Nephron progenitor cell (in vitro differentiated cells): ENCODE results near the gene MYH14.

Experiments used
- DNase-seq: peaks from one replicate; pipeline ENCODE4 v3.0.0; 2021
- H3K27ac Mint-ChIP-seq: 2 replicates; pipeline ENCODE4 v1.8.0; 2021; ENCODE audit warnings: mild to moderate bottlenecking, moderate library complexity, mixed read lengths
- H3K27me3 Mint-ChIP-seq: 2 replicates; pipeline ENCODE4 v1.8.0; 2021; ENCODE audit warnings: mild to moderate bottlenecking, low read depth, mixed read lengths; ENCODE audit not compliant: poor library complexity
- H3K36me3 Mint-ChIP-seq: 2 replicates; pipeline ENCODE4 v1.8.0; 2021; ENCODE audit warnings: low read depth, mixed read lengths
- H3K4me1 Mint-ChIP-seq: 2 replicates; pipeline ENCODE4 v1.8.0; 2021; ENCODE audit warnings: mixed read lengths
- H3K4me3 Mint-ChIP-seq: 2 replicates; pipeline ENCODE4 v1.8.0; 2021; ENCODE audit warnings: mild to moderate bottlenecking, moderate library complexity, mixed read lengths
- H3K9me3 Mint-ChIP-seq: 2 replicates; pipeline ENCODE4 v1.8.0; 2021; ENCODE audit warnings: mild to moderate bottlenecking, moderate library complexity, mixed read lengths
- TF ChIP-seq, protein P1 (sequence below): fragments of 200-600 bp; sonication (generic); IDR thresholded peaks from 2 replicates; pipeline ENCODE4 v1.5.0; 2021; ENCODE audit warnings: antibody characterized with exemption

MYH14 gene

DNA sequence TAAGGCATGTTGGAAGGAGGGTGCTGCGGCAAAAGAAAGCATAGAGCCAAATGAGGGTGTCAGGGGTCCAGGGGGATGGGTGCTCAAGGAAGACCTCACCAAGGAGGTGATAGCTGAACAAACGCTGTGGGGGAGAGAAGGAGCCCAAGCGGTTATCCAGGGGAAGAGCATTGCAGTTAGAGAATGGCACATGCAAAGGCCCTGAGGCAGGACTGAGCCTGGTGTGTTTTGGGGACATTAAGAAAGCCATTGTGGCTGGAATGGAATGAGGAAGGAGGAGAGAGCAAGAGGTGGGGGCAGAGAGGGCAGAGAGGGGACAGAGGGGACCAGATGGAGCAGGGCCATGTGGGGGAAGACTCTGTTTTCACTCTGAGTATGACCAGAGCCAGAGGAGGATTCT, 6.1 kb upstream of the MYH14 start:
- Mint-ChIP-seq H3K27ac (no peak overlapping the region), H3K4me3 (no peak overlapping the region), H3K36me3 (no peaks in the 10 kb centered on the region), H3K27me3 (peaks cover 79% of the 10 kb centered on the region), H3K4me1 (no peaks in the 10 kb centered on the region), H3K9me3 (no peaks in the 10 kb centered on the region)
- TF ChIP-seq, protein P1, sequence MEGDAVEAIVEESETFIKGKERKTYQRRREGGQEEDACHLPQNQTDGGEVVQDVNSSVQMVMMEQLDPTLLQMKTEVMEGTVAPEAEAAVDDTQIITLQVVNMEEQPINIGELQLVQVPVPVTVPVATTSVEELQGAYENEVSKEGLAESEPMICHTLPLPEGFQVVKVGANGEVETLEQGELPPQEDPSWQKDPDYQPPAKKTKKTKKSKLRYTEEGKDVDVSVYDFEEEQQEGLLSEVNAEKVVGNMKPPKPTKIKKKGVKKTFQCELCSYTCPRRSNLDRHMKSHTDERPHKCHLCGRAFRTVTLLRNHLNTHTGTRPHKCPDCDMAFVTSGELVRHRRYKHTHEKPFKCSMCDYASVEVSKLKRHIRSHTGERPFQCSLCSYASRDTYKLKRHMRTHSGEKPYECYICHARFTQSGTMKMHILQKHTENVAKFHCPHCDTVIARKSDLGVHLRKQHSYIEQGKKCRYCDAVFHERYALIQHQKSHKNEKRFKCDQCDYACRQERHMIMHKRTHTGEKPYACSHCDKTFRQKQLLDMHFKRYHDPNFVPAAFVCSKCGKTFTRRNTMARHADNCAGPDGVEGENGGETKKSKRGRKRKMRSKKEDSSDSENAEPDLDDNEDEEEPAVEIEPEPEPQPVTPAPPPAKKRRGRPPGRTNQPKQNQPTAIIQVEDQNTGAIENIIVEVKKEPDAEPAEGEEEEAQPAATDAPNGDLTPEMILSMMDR: no peak
- no peak for DNase-seq

DNA sequence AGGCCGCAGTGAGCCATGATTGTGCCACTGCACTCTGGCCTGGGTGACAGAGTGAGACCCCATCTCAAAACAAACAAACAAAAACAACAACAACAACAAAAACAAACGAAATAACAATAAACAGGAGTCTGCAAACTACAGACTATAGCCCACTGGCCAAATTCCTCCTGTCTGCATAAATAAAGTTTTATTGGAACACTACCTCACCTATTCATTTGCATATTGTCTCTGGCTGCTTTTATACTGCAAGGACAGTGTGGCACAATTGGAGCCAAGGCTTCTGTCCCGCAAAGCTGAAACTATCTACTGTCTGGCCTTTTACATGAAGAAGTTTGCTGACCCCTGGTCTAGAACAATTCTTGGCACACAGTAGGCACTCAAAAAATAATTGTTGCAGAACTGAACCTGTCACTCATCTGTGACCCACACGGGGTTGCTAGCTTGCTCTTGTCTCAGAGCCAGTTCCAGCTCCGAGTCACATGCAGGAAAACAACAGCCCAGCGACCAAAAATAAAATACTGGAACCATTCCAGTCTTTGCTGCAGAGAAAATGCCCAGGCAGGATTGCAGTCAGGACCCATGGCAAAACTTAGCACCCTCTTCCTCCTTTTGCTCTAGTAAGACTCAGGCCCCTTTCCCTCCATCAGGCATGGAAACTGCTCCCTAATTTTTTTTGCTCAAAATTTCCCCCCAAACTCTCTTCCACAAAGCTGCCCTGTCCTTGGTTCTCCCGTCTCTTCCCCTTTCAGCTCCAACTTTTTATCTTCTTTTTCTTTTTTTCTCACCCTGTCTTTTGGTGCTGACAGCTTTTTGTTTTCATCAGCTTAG, 4.8 kb upstream of the MYH14 start:
- no peak overlapping the region for H3K4me3 Mint-ChIP-seq
- H3K27ac Mint-ChIP-seq: no peak overlapping the region
- H3K27me3 Mint-ChIP-seq: peaks cover 81% of the 10 kb centered on the region
- no peaks in the 10 kb centered on the region for H3K4me1 Mint-ChIP-seq
- H3K36me3 Mint-ChIP-seq: no peaks in the 10 kb centered on the region
- TF ChIP-seq, protein P1: no peak
- no peaks in the 10 kb centered on the region for H3K9me3 Mint-ChIP-seq
- no peak for DNase-seq

- Mint-ChIP-seq H3K27ac (no peak overlapping the region), H3K4me3 (no peak overlapping the region), H3K9me3 (no peaks in the 10 kb centered on the region), H3K4me1 (no peaks in the 10 kb centered on the region), H3K27me3 (peaks cover 80% of the 10 kb centered on the region), H3K36me3 (no peaks in the 10 kb centered on the region)
- TF ChIP-seq, protein P1: no peak
- DNase-seq: no peak
These were observed 4.2 kb upstream of the MYH14 start for GRCh38 chr19:50199259-50199555.

DNA sequence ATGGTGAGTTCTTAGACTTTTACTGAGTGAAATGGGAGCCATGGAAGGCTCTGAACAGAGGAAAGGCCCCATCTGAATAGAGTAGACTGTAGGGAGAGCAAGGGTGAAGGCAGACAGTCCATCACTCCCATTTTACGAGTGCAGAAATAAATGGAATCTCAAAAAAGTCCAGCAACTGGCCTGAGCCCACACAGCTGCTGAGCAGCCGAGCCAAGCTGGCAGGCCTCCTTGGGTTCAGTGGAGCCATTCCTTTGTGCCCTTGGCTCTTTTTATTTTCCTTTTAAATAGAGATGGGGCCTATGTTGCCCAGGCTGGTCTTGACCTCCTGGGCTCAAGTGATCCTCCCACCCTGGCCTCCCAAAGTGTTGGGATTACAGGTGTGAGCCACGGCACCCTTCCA, 1.0 kb upstream of the MYH14 start:
- H3K27ac Mint-ChIP-seq: no peak overlapping the region
- no peak overlapping the region for H3K4me3 Mint-ChIP-seq
- no peaks in the 10 kb centered on the region for H3K9me3 Mint-ChIP-seq
- peaks cover 84% of the 10 kb centered on the region for H3K27me3 Mint-ChIP-seq
- H3K4me1 Mint-ChIP-seq: peaks cover 3% of the 10 kb centered on the region
- no peaks in the 10 kb centered on the region for H3K36me3 Mint-ChIP-seq
- DNase-seq: no peak
- TF ChIP-seq, protein P1: no peak

GRCh38 chr19:50202962-50203280, 501 bp upstream of the MYH14 start:
- Mint-ChIP-seq H3K36me3 (no peaks in the 10 kb centered on the region), H3K27ac (no peak overlapping the region), H3K27me3 (peaks cover 83% of the 10 kb centered on the region), H3K4me3 (no peak overlapping the region), H3K4me1 (peaks cover 3% of the 10 kb centered on the region), H3K9me3 (no peaks in the 10 kb centered on the region)
- DNase-seq: no peak
- TF ChIP-seq, protein P1: no peak

GRCh38 chr19:50204081-50204428, 633 bp downstream of the MYH14 start:
- Mint-ChIP-seq H3K27ac (no peak overlapping the region), H3K4me1 (peaks cover 3% of the 10 kb centered on the region), H3K27me3 (peaks cover 80% of the 10 kb centered on the region), H3K36me3 (no peaks in the 10 kb centered on the region), H3K9me3 (no peaks in the 10 kb centered on the region), H3K4me3 (peak overlapping the region; percentile 58)
- TF ChIP-seq, protein P1: no peak
- no peak for DNase-seq
